D341Med (cell line): Measurements from ENCODE around the gene WDR86.
A peak's percentile ranks its signal among the peaks of the same experiment; 100 is the strongest.

Source experiments
- DNase-seq: peaks from one replicate; pipeline ENCODE4 v3.0.0; 2012; ENCODE audit warnings: low spot score

WDR86 gene

DNA sequence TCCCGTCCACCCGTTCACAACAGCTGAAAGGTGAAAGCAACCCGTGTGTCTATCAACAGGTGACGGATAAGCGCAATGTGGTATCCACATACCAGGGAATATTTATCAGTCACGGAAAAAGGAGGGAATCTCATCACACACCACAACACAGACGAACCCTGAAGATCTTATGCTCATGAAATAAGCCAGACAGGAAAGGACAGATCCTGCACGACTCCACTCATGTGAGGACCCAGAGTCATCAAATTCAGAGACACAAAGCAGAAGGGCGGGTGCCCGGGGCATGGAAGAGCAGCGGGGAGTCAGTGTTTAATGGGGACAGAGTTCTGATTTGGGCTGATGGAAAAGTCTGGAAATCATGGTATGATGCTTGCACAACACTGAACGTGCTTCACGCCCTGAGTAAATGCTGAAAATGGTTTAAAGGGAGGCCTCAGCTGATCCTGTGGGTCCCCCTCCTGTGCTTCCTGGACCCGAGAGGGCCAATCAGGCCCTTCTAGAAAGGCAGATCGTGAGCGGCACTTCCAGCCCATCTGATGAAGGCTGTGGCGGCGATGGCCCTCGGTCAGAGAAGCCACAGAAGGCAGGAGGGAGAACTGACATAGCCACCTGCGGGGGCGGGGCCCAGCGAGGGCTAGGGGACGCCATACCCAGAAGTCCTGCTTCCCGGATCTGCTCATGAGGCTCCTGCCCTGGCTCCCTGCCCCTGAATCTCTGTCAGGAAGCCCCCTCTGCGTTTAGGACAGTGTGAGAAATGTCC, 19.1 kb downstream of the WDR86 start:
- no peak for DNase-seq

DNA sequence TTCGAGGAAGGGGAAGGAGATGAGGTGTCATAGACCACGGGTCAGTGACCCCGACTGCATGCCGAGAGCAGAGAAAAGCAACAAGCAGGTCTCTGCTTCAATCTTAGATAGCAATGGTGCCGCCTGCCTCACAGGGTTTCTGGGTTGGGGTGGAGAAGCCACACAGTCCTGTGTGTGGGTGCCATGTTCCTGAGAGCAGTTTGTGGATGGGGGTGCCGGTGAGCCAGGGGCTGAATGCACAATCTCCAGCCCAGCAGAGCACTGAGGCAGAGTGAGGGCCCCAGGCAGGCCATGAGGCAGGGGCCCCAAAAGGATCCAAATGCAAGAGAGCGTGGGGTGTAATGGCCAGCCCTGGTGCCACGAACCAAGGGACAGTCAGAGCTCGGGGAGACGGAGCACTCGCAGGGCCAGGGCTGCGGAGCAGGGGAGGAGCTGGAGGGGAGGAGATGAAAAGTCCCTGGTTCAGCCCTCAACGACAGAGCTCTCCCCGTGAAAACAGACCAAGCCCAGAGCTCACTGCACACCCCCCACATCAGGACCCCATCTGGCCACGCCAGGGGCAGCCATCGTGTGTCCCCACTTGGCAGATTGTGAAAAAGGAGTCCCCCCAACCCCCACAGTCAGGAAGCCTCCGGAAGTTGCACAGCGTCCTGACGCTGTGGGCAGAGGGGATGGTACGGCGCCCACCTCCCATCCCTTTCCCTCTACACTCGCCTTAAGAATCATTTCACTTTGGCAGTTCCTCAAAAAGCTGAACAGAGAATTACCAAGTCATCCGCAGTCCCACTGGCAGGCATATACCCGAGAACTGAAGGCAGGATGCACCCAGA, 19.9 kb downstream of the WDR86 start:
- no peak for DNase-seq

DNA sequence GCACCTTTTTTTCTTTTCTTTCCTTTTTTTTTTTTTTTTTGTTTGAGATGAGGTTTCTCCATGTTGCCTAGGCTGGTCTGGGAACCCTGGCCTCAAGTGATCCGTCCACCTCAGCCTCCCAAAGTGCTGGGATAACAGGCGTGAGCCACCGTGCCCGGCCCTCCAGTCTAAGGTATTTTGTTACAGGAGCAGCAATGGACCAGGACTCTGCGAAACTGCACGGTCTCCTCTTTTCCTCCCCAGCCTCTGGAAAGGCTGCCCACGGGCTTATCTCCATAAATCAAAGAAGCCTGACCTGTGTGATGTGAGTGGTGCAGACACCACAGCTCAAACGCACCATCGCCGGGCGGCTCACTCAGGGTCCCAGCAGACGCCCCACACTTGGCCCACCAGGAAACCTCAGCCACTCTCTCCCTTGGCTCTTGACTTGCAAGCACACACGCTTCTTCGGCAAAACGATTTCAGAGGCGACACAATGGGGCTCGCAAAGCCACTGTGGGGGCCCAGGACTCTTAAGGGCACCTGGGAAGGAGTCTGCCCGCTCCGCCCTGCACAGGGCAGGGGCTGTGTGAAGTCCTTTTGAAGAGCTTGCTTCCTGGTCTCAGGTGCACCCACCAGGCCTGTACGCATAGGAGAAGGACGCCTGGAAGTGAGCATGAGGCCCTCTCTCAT, 20.6 kb downstream of the WDR86 start:
- no peak for DNase-seq

DNA sequence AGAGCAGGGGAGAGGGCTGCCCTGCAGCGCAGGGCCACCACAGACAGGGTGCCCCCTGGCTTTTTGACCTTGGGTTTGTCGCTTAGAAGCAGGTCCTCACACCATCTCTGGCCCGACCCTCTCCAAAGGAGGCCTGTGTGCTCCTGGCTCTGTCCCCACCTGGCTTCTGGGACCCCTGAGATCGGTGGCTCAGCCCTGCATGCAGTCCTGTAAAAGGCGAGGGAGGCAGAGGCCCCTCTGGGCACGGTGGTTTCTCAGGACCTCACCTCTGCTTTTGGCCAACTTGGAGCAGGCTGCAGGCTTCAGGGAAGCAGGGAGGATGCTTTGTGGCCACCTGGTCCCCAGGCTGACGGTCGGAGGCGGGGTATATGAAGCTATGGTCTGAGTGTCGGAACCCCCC, 21.4 kb downstream of the WDR86 start:
- no peak for DNase-seq

DNA sequence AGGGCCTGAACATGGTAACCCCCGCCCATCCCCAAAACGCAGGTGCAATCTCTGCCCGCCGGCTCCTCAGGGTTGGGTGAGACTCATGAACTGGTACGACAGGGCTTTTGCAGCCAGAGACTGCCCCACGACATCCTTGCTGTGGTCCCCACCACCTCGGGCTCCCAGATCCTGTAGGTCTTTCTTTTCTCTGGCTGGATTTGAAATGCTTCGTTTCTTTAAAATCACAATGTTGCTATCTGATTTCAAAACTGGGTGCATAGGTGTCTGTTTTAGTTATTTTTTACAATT, 21.9 kb downstream of the WDR86 start:
- no peak for DNase-seq

DNA sequence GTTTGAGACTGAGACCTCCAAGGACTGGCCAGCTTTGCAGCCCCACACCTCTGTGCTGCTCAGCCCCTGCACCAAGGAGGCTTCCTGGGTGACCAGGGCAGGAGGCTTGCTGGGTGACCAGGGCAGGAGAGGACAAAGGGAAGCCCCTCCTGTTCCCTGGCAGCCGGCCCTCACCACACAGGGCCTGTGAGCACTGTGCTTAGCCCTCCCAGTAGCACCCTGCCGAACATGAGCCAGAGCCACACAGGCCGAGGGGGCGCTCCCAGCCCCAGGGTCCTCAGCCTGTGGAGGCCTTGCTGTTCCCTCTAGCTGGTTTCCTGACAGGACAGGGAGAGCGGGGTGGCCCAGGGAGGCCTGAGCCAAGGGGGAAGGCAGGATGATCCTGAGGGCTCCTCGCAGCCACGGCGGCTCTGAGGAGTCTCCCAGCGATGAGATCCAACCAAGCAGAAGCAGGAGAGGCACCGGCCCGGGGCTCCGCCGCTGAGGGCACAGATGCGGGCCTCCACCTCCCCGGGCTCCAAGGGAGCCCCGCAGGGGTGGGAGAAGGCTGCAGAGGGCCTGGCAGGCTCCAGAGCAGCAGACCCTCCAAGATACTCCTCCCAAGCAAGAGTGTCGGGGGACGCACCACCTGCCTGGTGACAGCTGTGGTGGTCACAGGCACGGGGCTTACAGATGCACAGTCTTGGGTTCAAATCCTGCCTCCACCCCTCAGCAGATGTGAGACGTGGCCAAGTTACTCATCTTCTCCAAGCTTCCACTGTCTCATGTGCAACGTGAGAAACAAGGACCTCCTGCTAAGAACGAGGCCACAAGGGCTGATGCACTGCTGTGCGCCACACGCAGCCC, 22.5 kb downstream of the WDR86 start:
- no peak for DNase-seq

DNA sequence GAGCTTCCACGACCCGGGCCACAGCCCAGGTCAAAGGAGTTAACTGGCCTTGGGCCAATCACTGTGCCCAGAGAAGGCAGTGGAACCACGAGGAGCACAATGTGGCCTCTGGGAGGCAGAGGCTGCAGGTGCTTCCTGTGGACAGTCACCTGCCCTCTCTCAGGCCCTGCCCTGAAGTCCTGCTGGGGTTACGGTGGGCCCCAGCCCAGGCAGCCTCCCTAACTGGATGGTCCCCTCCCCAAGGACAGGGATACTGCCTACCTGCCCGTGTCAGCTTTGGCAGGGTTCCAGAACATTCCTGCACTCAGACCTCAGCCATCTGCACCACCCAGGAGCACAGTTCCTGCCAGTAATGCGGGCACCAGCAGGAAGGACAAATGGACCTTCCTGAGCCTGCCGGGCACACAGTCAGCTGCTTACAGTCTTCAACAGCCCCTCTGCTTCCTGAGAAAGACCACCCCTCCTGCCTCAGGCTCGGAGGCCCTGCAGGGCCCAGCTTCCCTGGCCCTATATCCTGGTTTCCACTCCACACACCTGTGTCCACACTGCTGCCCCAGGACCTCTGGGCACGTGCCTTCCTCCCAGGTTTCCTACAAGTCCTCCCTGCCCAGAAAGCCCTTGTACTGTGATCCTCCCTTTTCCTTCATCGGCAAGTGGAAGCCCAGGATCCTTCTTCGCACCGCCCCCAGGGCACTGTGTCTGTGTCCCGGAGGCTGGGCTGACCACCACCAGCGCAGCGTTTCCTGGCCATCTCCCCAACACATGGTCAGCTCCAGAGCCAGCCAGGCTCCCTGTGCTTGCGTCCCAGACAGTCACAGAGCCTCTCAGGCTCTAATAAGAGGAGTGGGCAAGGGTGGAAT, 23.3 kb downstream of the WDR86 start:
- no peak for DNase-seq

DNA sequence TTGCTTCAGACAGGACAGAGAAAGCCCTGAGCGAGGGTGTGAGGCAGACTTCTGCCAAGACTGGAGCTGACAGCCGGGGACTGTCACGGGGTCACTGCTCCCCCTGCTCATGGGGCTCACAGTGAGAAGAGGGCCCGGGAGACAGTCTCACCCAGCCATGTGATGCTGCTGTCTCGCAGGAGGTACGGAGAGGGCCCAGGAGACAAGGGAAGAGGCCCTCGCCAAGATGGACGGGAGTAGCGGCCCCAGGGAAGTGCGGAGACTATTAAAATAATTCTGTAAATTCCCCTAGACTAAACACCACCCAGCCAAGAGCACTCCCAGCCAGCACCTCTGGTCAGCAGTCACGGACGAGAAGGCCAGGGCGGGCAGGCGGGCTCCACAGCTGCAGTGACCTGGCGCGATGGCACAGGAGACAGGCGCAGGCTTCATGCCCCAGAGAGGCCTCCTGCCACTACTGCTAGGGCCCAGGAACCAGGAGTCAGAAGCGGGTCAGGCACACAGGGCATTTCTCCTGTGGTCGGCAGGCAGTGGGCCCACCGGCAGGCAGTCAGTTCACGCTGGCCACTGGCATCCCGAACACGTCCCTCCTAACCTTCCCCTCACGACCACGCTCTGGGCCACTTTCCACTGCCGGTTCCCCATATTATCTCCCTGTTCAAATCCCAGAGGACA, 24.1 kb downstream of the WDR86 start:
- DNase-seq: no peak

DNA sequence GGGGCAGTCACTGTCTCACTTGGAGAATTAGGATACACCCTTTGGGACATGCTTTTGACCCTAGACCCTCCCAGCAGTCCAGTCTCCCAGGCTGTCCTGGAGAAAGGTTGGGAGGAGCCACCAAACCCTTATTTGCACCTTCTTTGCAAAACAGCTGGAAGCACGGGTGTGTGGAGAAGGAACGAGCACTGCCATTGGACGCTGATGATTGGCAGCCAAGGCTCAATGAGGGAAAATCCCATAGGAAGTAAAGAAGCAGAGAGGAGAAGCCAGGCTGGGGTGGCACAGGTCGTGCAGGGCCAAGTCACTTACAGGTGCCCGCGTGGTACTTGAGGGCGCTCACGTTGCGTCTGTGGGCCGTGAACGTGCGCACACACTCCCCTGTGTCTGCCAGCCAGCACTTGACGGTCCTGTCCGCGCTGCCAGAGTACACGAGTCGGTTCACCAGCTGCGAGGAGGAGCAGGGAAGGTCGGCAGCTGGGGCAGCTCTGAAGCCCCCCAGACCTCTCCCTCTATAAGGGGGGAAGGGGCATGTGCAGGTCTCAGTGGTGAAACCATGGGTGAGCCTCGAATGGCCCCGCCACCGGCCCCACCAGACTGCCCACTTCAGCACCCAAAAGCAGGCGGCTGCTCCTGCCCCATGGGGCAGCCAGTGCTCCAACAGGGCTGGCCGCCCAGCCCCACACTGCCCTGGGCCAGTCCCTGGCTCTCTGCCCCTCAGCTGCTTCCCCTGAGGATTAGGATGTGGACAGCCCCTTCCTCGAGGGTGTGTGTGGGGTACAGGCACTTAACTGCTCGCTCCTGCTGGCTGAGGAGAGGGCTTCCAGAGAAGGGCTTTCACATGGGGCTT, 24.8 kb downstream of the WDR86 start:
- DNase-seq: no peak

DNA sequence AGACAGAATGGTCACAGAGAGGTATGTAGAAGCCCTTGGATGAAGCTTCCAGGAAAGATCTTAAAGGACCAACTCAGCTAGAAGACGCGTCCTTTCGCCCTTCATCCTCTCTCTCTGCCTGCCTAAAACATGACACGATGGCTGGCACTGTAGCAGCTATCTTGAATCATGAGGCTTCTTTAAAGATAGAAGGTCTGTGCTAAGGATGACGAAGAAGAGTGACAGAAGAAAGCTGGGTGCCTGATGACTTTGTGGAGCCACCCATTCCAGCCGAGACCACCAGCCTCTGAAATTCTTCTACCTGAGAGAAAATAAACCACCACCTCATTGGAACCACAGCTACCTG, 25.5 kb downstream of the WDR86 start:
- DNase-seq: no peak

DNA sequence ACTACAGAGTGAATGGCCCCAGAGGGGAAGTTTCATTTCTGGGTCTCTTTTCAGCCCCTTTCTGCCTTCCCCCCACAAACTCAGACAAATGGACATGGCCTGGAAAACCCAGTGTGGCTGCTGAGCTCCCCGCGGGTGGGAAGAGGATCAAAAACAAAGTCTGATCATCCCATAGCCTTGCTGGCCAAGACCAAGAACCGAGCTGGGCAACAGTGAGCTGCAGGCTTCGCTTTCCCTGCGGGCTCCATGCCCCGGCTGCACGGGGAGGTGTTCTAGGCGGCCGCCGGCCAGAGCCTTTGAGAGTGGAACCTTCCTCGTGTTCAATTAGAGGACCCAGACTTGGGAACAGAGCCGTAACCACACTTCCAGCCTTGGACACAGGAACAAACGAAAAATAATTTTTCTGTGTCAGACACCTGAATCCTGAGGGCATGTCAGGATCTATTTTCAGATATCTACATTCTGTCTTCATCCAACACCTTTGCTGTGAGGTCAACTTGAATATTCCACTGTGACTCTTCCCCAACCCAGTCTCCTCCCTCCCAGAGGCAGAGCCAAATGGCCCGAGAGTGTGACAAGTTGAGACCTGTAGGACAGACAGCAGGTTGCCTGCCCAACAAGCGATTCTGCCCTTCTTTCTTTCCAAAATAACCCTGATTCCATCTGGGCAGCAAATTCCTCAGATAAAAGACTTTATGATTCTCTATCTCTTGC, 26.0 kb downstream of the WDR86 start:
- DNase-seq: no peak

DNA sequence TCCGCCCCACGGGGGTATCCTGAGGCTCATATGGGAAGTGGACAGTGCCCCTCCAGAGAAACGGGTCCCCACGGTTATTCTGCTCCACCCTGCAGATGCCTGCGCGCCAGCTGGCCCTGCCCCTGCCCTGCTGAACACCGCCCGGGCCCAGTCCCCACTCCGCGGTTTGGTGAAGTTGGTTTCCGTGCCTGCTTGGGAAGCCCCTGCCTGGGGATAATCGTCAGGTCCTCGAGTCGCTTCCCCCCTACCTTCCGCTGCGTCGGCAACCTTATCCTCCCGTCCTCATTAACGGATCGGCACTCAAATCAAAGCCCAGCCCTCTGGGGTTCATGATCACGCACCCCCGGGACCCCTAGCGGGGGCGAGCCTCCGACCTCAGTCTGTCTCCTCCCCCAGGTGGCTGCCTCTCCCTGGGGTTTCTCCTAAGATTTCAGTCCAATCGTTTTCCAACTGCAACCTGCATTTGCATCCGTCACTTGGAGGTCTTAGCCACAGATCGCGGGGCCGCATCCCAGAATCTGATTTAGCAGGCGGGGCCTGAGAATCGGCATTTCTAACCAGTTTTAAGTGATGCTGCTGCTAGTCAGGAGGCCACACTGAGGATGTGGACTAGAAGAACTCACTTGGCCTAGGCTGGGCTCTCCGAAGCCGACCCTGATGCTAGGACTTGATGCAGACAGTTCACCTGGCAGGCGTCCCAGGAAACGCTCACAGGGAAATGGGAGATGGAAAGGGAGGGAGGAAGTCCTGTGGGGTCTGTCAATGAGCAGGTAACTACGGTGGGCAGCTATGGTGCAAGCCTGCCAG, 27.6 kb downstream of the WDR86 start:
- no peak for DNase-seq

DNA sequence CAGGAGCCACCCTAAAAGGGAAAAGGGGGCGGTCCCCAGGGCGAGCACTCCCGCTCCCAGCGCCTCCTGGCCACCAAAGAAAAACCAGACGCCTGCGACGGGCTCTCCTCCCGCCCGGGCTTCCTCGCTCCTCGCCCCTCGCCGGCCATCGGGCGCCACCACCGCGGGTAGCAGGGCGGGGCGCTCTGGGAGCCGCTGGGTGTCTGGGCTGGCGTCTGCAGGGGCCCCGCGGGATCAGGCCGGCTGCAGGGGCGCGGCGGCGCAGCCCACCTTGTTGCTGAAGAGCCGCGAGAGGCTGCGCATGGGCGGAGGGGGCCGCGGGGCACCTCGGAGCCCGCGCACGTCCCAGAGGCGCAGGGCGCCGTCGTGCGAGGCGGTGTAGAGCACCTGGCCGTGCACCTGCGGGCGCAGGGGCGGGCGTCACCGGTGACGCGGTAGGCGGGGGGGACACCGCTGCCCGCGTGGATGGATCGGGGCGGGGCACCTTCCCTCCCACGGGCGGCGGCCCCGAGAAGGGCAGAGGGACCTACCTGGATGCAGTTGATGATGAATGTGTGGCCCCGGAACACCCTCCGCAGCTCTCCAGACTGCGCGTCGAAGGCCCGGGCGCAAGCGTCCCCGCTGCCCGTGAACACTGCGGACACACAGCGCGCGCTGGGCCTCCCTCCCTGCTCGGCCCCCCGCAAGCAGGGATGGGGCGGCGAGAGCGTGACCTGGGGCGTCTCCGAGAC, 28.3 kb downstream of the WDR86 start:
- peak; percentile 67 for DNase-seq

DNA sequence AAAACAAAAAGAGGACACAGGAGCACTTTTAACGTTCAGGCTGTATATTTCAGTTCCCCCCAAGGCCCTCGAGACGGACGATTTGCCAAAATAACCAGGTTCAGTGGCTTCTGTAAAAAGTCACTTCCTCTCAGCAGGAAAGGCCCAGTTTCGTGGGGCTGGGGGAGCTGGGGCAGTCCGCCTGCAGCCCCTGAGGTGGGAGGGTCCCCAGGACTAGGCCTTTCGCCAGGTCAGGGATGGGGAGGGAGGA, 28.8 kb downstream of the WDR86 start:
- DNase-seq: no peak

DNA sequence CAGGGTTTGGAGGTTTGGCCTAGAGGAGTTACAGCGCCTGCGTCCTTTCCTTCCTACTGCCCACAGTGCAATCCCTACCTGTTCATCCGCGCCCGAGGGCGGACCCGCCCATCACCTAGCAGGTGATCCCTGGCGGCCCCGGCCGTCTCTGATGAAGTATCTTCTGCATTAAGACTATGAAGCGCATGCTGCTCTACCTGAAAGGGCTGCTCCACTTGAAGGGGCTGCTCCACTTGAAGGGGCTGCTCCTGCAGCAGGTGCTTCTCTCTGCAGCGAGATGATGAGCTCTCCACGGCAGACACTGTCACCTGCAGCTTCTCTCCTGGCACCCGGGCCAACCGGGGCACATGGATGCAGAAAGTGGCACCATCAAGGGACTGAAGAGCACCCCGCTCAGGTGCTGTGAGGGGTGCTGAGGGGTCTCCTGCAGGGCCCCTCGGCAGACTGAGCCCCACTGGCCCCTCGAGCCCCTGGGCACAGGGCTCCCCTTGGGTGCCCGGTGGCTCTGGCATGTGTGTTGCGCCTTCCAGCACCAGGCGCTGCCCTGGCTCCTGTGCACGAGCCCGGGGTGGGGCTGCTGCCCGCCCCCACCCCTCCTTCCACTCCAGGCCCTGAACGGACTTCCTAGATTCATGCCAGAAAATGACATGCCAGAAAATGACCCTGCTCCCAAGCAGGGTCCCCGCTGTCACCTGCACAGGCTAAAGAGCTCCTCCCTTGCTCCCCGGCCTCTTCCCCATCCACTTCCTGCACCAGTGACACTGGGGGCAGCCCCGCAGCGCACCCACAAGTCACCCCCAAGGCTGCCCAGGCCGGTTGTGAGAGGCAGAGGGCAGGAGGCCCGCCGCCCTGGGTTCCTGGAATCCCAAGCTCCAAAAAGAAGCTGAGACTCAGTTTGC, 29.4 kb downstream of the WDR86 start:
- DNase-seq: peak; percentile 35

DNA sequence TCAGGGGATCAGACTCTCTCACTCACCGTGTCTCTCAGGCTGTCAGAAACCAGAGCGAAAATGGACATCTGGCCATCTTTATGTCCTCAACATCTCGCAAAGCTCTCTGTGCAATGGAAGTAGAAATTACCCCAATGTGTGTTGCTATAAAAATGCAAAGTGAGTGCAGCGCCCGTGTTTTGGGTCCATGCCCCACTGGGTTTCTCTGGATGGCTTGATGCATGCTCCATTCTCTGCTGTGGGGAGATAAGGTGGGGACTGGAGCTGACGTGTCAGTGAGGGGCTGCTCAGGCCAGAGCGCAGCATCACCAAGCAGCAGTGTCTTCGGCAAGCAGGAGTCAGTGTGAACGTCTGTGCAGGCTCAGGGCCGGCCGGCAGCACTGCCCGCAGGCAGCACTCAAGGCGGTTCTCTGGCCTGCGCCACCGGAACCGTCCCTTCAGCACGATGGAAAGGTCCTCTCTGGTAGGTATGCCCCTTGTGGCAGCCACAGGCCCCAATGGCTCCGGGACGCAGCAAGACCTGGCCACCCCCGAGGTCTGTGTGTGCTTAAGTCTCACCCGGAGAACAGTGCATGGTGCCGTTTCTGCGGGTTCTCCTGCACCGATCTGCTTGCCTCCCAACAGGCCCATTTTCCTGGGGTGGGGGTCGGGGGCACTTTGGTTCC, 30.2 kb downstream of the WDR86 start:
- peak; percentile 38 for DNase-seq

DNA sequence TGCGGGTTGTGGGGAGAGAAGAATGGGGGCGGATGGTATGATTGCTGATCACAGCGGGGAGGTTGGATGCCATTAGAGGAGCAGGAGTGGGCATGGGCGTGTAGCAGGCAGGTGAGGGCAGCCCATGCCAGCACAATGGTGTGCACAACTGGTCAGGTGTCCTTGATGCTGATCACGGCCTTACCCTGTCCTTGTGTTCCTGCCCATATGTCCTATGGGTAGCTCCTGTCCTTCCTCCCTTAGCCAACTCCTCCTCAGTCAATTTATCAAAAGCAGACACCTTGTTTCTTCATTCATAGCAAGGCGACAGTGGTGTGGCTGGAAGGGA, 30.7 kb downstream of the WDR86 start:
- DNase-seq: peak; percentile 20
